GM23338 (cell line): ENCODE measurements around the gene ZCCHC4. TPM values are rescaled to one million over a fixed set of nuclear protein-coding genes. Genes with fewer than 3 reads are reported as not detected.

Experiments used
- ATAC-seq: fragments of 200-7000 bp; cut with Tn5 transposase; 3 replicates; pipeline ENCODE4 v1.9.1; 2020
- DNase-seq: peaks from one replicate; pipeline ENCODE4 v3.0.0-alpha.2; 2015; ENCODE audit warnings: low spot score
- H2AFZ ChIP-seq: fragments of 200-600 bp; sonication (generic); 2 replicates; pipeline ENCODE4 v1.8.0; 2016; ENCODE audit warnings: antibody characterized with exemption, mild to moderate bottlenecking, moderate library complexity
- H3F3A ChIP-seq: fragments of 200-600 bp; sonication (generic); replicated peaks from 2 replicates; pipeline ENCODE4 v1.8.0; 2017; ENCODE audit warnings: antibody characterized with exemption, mixed run types, low read depth
- H3K27ac ChIP-seq: fragments of 200-600 bp; sonication (generic); 2 replicates; pipeline ENCODE4 v1.6.1; 2016; ENCODE audit warnings: low read depth
- H3K27me3 ChIP-seq: fragments of 200-600 bp; sonication (generic); 2 replicates; pipeline ENCODE4 v1.8.0; 2016; ENCODE audit warnings: mild to moderate bottlenecking, mixed run types, moderate library complexity; ENCODE audit not compliant: insufficient read depth
- H3K36me3 ChIP-seq: fragments of 200-600 bp; sonication (generic); 2 replicates; pipeline ENCODE4 v1.8.0; 2016; ENCODE audit warnings: mild to moderate bottlenecking; ENCODE audit not compliant: insufficient read depth
- H3K4me1 ChIP-seq: fragments of 200-600 bp; sonication (generic); 2 replicates; pipeline ENCODE4 v1.8.0; 2016; ENCODE audit warnings: mild to moderate bottlenecking, moderate library complexity; ENCODE audit not compliant: insufficient read depth
- H3K4me2 ChIP-seq: fragments of 200-600 bp; sonication (generic); 2 replicates; pipeline ENCODE4 v1.7.1; 2017; ENCODE audit warnings: mixed run types
- H3K4me3 ChIP-seq: fragments of 200-600 bp; sonication (generic); 2 replicates; pipeline ENCODE4 v1.6.1; 2016; ENCODE audit warnings: mixed run types
- H3K79me2 ChIP-seq: fragments of 200-600 bp; sonication (generic); replicated peaks from 2 replicates; pipeline ENCODE4 v1.8.0; 2017; ENCODE audit warnings: mild to moderate bottlenecking; ENCODE audit not compliant: insufficient read depth
- H3K9me2 ChIP-seq: fragments of 200-600 bp; sonication (generic); 2 replicates; pipeline ENCODE4 v1.8.0; 2017; ENCODE audit not compliant: insufficient read depth
- H4K20me1 ChIP-seq: fragments of 200-600 bp; sonication (generic); replicated peaks from 2 replicates; pipeline ENCODE4 v1.8.0; 2017; ENCODE audit warnings: mild to moderate bottlenecking; ENCODE audit not compliant: insufficient read depth
- H3K27ac Mint-ChIP-seq: 2 replicates; pipeline ENCODE4 v1.8.0; 2020; ENCODE audit warnings: inconsistent platforms, mild to moderate bottlenecking, moderate library complexity, mixed read lengths
- H3K27me3 Mint-ChIP-seq: 3 replicates; pipeline ENCODE4 v1.8.0; 2022; ENCODE audit warnings: low read depth, mild to moderate bottlenecking, moderate library complexity, mixed read lengths, inconsistent platforms; ENCODE audit not compliant: insufficient read depth, poor library complexity
- H3K36me3 Mint-ChIP-seq: 3 replicates; pipeline ENCODE4 v1.8.0; 2021; ENCODE audit warnings: low read depth, mild to moderate bottlenecking, inconsistent platforms, moderate library complexity, mixed read lengths
- H3K4me1 Mint-ChIP-seq: 3 replicates; pipeline ENCODE4 v1.8.0; 2020; ENCODE audit warnings: mild to moderate bottlenecking, inconsistent platforms, mixed read lengths
- H3K4me3 Mint-ChIP-seq: 3 replicates; pipeline ENCODE4 v1.8.0; 2021; ENCODE audit warnings: moderate library complexity, mild to moderate bottlenecking, inconsistent platforms, mixed read lengths
- H3K9me3 Mint-ChIP-seq: 3 replicates; pipeline ENCODE4 v1.8.0; 2020; ENCODE audit warnings: moderate library complexity, mild to moderate bottlenecking, inconsistent platforms, mixed read lengths
- CREB1 ChIP-seq: fragments of 250-450 bp; sonication (Bioruptor Pico); IDR thresholded peaks from 2 replicates; pipeline ENCODE4 v1.5.0; 2020; ENCODE audit warnings: low read depth, mild to moderate bottlenecking, moderate library complexity
- EZH2 ChIP-seq: fragments of 200-600 bp; sonication (generic); IDR thresholded peaks from one replicate; pipeline ENCODE4 v1.8.0; 2017; ENCODE audit warnings: antibody characterized with exemption, mild to moderate bottlenecking, low read depth; ENCODE audit not compliant: unreplicated experiment
- EZH2phosphoT487 ChIP-seq: fragments of 200-600 bp; sonication (generic); IDR thresholded peaks from one replicate; pipeline ENCODE4 v1.8.1; 2018; ENCODE audit warnings: antibody characterized with exemption; ENCODE audit not compliant: unreplicated experiment
- JUNB ChIP-seq: IDR thresholded peaks from one replicate; pipeline ENCODE4 v1.6.1; 2016; ENCODE audit warnings: antibody characterized with exemption; ENCODE audit not compliant: unreplicated experiment
- NANOG ChIP-seq: IDR thresholded peaks from 2 replicates; pipeline ENCODE4 v1.6.1; 2016; ENCODE audit warnings: antibody characterized with exemption, borderline replicate concordance
- POLR2AphosphoS5 ChIP-seq: IDR thresholded peaks from 2 replicates; pipeline ENCODE4 v1.6.1; 2016; ENCODE audit warnings: antibody characterized with exemption, low read depth
- STAT1 ChIP-seq: IDR thresholded peaks from one replicate; pipeline ENCODE4 v1.6.1; 2016; ENCODE audit warnings: antibody characterized with exemption; ENCODE audit not compliant: unreplicated experiment
- ZNF114 ChIP-seq: fragments of 250-450 bp; sonication (Bioruptor Pico); IDR thresholded peaks from 2 replicates; pipeline ENCODE4 v1.5.0; 2020; ENCODE audit warnings: mild to moderate bottlenecking, moderate library complexity
- ZNF331 ChIP-seq: fragments of 250-450 bp; sonication (Bioruptor Pico); IDR thresholded peaks from 2 replicates; pipeline ENCODE4 v1.5.0; 2020; ENCODE audit warnings: low read depth, mild to moderate bottlenecking, moderate library complexity
- polyA plus RNA-seq: library from polyadenylated mRNA; unstranded; fragments of >200 nt; fragmentation: Nextera tagmentation; extraction: Ambion mirVana; gene quantifications from 2 replicates; pipeline ENCODE4 v1.2.1, GENCODE V29; 2016
- total RNA-seq: library from RNA; depleted of rRNA; stranded (reverse); fragments of >200 nt; shearing (Covaris generic); gene quantifications from 2 replicates; pipeline ENCODE4 v1.2.3, GENCODE V29; 2014
- TF ChIP-seq, protein P1 (sequence below): IDR thresholded peaks from 2 replicates; pipeline ENCODE4 v1.6.1; 2016; ENCODE audit warnings: antibody characterized with exemption
- TF ChIP-seq, protein P2 (sequence below): fragments of 250-450 bp; sonication (Bioruptor Pico); IDR thresholded peaks from 2 replicates; pipeline ENCODE4 v1.5.0; 2020; ENCODE audit warnings: mild to moderate bottlenecking, moderate library complexity
- TF ChIP-seq, protein P3 (sequence below): IDR thresholded peaks from one replicate; pipeline ENCODE4 v1.6.1; 2018; ENCODE audit warnings: antibody characterized with exemption; ENCODE audit not compliant: unreplicated experiment
- TF ChIP-seq, protein P4 (sequence below), 2 experiments: fragments of 200-600 bp in 1 of 2; sonication (generic) in 1 of 2; conservative IDR thresholded peaks; 2 replicates each; pipeline versions ENCODE4 v1.5.1 to v1.6.1; 2016 to 2017; ENCODE audit warnings: antibody characterized with exemption in 2 of 2, low read depth in 2 of 2, mild to moderate bottlenecking in 2 of 2, moderate library complexity in 1 of 2

Gene ZCCHC4
- total and polyA plus RNA-seq, 2 experiments from 2014 or later: 11.3 to 17.9 TPM

DNA sequence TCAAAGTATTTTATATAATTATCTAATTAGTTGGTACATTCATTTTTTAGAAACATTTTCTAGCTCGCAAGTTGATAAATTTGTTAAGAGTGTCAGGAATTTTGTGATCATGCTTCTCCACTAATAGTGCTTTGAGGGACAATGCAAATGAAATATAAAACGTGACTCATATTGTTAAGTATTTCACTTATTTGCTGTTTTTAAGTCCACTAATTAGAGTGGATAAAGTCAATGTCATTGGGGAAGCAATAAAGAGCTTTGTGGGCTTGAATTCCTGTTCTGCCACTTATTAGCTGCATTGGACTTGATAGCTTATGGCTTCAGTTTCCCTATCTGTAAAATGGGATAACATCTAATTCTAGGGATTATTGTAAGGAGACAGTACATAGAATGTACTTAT lies 38.0 kb downstream of the ZCCHC4 start:
- no peaks in the 10 kb centered on the region for H4K20me1 ChIP-seq
- H3K4me3 ChIP-seq: no peak overlapping the region
- no peak overlapping the region for H2AFZ ChIP-seq
- H3K4me1 ChIP-seq: 0 out of 2 replicates have a peak, but pooled peaks cover 5% of the 10 kb centered on the region
- no peak overlapping the region for H3K27ac Mint-ChIP-seq
- no peak for ATAC-seq
- H3K27me3 Mint-ChIP-seq: peaks cover 2% of the 10 kb centered on the region
- H3K4me3 Mint-ChIP-seq: no peak overlapping the region
- no peaks in the 10 kb centered on the region for H3K9me3 Mint-ChIP-seq
- no peaks in the 10 kb centered on the region for H3K27me3 ChIP-seq
- H3K4me1 Mint-ChIP-seq: peaks cover 7% of the 10 kb centered on the region
- H3K36me3 Mint-ChIP-seq: no peaks in the 10 kb centered on the region; the same call in 2 of the 3 replicates
- no peaks in the 10 kb centered on the region for H3F3A ChIP-seq
- H3K4me2 ChIP-seq: no peak overlapping the region
- no peak overlapping the region for H3K27ac ChIP-seq
- no peaks in the 10 kb centered on the region for H3K36me3 ChIP-seq
- no peaks in the 10 kb centered on the region for H3K79me2 ChIP-seq
- no peaks in the 10 kb centered on the region for H3K9me2 ChIP-seq
- DNase-seq: no peak
- TF ChIP-seq, protein P1, sequence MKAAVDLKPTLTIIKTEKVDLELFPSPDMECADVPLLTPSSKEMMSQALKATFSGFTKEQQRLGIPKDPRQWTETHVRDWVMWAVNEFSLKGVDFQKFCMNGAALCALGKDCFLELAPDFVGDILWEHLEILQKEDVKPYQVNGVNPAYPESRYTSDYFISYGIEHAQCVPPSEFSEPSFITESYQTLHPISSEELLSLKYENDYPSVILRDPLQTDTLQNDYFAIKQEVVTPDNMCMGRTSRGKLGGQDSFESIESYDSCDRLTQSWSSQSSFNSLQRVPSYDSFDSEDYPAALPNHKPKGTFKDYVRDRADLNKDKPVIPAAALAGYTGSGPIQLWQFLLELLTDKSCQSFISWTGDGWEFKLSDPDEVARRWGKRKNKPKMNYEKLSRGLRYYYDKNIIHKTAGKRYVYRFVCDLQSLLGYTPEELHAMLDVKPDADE: no peak
- TF ChIP-seq ZNF114 (CRISPR knock-in tag) (no peak), POLR2AphosphoS5 (no peak), EZH2phosphoT487 (no peak), NANOG (no peak), CREB1 (CRISPR knock-in tag) (no peak), JUNB (no peak), STAT1 (no peak), EZH2 (no peak), ZNF331 (CRISPR knock-in tag) (no peak)
- TF ChIP-seq, protein P2, sequence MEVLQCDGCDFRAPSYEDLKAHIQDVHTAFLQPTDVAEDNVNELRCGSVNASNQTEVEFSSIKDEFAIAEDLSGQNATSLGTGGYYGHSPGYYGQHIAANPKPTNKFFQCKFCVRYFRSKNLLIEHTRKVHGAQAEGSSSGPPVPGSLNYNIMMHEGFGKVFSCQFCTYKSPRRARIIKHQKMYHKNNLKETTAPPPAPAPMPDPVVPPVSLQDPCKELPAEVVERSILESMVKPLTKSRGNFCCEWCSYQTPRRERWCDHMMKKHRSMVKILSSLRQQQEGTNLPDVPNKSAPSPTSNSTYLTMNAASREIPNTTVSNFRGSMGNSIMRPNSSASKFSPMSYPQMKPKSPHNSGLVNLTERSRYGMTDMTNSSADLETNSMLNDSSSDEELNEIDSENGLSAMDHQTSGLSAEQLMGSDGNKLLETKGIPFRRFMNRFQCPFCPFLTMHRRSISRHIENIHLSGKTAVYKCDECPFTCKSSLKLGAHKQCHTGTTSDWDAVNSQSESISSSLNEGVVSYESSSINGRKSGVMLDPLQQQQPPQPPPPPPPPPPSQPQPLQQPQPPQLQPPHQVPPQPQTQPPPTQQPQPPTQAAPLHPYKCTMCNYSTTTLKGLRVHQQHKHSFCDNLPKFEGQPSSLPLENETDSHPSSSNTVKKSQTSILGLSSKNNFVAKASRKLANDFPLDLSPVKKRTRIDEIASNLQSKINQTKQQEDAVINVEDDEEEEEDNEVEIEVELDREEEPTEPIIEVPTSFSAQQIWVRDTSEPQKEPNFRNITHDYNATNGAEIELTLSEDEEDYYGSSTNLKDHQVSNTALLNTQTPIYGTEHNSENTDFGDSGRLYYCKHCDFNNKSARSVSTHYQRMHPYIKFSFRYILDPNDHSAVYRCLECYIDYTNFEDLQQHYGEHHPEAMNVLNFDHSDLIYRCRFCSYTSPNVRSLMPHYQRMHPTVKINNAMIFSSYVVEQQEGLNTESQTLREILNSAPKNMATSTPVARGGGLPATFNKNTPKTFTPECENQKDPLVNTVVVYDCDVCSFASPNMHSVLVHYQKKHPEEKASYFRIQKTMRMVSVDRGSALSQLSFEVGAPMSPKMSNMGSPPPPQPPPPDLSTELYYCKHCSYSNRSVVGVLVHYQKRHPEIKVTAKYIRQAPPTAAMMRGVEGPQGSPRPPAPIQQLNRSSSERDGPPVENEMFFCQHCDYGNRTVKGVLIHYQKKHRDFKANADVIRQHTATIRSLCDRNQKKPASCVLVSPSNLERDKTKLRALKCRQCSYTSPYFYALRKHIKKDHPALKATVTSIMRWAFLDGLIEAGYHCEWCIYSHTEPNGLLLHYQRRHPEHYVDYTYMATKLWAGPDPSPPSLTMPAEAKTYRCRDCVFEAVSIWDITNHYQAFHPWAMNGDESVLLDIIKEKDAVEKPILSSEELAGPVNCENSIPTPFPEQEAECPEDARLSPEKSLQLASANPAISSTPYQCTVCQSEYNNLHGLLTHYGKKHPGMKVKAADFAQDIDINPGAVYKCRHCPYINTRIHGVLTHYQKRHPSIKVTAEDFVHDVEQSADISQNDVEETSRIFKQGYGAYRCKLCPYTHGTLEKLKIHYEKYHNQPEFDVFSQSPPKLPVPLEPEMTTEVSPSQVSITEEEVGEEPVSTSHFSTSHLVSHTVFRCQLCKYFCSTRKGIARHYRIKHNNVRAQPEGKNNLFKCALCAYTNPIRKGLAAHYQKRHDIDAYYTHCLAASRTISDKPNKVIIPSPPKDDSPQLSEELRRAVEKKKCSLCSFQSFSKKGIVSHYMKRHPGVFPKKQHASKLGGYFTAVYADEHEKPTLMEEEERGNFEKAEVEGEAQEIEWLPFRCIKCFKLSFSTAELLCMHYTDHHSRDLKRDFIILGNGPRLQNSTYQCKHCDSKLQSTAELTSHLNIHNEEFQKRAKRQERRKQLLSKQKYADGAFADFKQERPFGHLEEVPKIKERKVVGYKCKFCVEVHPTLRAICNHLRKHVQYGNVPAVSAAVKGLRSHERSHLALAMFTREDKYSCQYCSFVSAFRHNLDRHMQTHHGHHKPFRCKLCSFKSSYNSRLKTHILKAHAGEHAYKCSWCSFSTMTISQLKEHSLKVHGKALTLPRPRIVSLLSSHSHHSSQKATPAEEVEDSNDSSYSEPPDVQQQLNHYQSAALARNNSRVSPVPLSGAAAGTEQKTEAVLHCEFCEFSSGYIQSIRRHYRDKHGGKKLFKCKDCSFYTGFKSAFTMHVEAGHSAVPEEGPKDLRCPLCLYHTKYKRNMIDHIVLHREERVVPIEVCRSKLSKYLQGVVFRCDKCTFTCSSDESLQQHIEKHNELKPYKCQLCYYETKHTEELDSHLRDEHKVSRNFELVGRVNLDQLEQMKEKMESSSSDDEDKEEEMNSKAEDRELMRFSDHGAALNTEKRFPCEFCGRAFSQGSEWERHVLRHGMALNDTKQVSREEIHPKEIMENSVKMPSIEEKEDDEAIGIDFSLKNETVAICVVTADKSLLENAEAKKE (CRISPR knock-in tag): no peak
- TF ChIP-seq, protein P3, sequence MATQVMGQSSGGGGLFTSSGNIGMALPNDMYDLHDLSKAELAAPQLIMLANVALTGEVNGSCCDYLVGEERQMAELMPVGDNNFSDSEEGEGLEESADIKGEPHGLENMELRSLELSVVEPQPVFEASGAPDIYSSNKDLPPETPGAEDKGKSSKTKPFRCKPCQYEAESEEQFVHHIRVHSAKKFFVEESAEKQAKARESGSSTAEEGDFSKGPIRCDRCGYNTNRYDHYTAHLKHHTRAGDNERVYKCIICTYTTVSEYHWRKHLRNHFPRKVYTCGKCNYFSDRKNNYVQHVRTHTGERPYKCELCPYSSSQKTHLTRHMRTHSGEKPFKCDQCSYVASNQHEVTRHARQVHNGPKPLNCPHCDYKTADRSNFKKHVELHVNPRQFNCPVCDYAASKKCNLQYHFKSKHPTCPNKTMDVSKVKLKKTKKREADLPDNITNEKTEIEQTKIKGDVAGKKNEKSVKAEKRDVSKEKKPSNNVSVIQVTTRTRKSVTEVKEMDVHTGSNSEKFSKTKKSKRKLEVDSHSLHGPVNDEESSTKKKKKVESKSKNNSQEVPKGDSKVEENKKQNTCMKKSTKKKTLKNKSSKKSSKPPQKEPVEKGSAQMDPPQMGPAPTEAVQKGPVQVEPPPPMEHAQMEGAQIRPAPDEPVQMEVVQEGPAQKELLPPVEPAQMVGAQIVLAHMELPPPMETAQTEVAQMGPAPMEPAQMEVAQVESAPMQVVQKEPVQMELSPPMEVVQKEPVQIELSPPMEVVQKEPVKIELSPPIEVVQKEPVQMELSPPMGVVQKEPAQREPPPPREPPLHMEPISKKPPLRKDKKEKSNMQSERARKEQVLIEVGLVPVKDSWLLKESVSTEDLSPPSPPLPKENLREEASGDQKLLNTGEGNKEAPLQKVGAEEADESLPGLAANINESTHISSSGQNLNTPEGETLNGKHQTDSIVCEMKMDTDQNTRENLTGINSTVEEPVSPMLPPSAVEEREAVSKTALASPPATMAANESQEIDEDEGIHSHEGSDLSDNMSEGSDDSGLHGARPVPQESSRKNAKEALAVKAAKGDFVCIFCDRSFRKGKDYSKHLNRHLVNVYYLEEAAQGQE: no peak
- TF ChIP-seq, protein P4, sequence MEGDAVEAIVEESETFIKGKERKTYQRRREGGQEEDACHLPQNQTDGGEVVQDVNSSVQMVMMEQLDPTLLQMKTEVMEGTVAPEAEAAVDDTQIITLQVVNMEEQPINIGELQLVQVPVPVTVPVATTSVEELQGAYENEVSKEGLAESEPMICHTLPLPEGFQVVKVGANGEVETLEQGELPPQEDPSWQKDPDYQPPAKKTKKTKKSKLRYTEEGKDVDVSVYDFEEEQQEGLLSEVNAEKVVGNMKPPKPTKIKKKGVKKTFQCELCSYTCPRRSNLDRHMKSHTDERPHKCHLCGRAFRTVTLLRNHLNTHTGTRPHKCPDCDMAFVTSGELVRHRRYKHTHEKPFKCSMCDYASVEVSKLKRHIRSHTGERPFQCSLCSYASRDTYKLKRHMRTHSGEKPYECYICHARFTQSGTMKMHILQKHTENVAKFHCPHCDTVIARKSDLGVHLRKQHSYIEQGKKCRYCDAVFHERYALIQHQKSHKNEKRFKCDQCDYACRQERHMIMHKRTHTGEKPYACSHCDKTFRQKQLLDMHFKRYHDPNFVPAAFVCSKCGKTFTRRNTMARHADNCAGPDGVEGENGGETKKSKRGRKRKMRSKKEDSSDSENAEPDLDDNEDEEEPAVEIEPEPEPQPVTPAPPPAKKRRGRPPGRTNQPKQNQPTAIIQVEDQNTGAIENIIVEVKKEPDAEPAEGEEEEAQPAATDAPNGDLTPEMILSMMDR (conservative IDR thresholded peaks at IDR 0.05; ENCODE audit: low read depth in 2 of 2): no peak
